GM18867 (cell line): Measurements from ENCODE around the gene ALDH3A1.

ENCODE experiments used
- ATAC-seq: cut with Tn5 transposase; IDR thresholded peaks from one replicate; pipeline ENCODE4 v1.9.1; 2021; ENCODE audit warnings: mild to moderate bottlenecking, moderate library complexity; ENCODE audit not compliant: unreplicated experiment

The ALDH3A1 gene

DNA sequence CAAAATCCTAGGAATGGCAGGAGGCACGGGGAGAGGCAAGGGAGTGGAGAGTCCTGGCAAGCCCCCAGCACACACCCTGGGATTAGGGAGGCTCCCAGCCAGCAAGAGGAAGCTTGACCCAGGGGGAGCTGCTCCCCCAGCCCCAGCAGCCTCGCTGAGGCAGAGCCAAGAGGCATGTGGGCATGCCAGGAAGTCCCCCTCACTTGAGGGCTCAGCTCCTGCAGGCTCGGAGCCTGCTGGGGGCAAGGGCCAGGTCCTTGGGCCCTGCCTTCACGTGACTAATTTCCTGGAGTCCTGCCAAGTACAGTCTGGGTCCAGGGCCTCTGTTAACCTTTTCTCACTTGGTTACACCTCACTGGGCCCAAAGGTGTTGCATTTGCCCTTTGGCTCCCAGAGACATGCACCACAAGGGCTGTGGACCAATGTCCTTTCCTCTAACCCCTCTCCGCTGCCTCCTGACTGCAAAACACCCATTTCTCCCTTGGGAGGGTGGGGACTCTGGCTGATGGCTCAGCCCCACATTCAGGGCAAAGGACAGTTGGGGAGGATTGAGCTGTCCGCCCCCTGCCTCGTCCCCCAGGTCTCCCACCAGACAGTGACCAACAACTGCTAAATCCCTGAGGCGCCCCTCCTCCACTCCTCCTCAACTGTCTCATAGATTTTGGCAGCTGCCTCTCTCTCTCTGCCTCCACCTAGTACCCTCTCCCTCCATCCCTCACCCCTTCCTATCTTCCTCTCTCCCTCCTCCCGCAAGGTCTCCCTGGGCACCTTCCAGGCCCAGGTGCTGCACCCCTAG, 27.3 kb downstream of the ALDH3A1 start:
- ATAC-seq, result no peak

DNA sequence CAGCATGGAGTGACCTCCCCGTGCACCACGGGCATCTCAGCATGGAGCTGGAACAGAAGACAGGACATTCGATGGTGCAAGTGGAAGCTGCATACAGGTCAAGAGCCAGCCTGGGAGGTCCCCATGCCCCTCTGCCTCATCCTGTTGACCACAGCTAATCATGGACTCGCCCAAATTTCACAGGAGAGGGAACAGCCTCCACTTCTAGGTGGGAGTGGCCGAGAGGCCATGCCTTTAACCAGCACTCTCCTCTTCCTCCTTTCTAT, 28.0 kb downstream of the ALDH3A1 start:
- no peak for ATAC-seq

DNA sequence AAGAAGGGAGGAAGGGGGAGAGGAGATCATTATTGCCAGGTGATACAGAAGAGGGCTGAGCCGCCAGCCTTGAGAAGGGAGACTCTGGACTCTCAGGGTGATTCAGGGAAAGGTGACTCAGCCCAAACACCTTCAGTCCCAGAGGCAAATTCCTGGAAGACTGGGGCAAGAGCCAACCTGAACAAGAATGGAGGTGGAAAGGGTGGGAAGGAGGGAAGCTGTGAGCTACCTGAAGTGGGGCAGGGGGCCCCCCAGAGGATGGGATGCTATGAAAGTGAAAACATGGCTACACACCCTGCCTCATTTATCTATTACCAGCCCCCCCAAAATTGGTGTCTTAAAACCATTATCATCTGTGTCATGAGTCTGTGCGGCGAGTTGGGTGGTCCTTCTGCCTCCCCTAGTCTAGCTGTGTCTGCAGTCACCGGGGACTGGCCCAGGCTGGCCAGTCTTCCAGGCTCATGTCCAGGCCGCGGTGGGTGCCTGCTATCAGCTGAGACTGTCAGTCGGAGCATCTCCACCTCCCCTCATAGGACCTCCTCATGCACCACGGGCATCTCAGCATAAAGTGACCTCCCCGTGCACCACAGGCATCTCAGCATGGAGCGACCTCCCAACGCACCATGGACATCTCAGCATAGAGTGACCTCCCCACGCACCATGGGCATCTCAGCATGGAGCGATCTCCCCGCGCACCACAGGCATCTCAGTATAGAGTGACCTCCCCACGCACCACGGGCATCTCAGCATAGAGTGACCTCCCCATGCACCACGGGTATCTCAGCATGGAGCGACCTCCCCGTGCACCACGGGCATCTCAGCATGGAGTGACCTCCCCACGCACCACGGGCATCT, 28.5 kb downstream of the ALDH3A1 start:
- ATAC-seq, result no peak

DNA sequence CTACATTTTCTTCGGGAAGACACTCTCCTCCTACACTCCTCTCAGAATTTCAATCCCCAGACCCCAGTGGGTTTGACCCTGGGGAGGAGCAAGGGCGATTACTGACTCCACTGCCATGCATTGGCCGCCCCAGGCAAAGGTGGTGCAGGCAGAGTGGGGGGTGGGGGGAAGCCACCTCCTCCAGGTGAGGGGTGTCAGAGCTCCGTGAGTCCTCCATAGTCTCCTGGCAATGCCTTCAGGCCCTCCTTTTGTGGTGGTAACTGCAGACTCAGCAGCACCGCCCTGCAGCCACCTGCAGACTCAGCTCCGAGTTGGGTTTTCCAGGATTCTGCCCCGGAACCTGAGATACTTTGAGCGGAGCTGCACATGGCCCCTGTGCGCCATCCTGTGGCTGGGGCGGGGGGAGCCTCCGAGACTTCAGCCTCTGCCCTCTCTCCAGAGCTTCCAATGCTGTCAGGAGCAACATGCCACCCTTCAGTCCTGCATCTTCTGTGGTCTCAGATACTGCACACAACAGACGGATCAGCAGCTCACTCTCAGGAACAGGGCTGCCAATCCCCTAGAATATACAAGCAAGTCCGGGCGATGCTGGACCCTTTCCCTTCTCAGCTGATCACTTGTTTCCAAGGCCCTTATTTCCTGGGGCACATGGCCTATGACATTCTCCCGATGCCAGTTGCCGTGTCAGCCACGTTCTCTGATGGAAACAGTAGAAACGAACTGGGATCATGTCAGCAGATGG, 29.3 kb downstream of the ALDH3A1 start:
- no peak for ATAC-seq

DNA sequence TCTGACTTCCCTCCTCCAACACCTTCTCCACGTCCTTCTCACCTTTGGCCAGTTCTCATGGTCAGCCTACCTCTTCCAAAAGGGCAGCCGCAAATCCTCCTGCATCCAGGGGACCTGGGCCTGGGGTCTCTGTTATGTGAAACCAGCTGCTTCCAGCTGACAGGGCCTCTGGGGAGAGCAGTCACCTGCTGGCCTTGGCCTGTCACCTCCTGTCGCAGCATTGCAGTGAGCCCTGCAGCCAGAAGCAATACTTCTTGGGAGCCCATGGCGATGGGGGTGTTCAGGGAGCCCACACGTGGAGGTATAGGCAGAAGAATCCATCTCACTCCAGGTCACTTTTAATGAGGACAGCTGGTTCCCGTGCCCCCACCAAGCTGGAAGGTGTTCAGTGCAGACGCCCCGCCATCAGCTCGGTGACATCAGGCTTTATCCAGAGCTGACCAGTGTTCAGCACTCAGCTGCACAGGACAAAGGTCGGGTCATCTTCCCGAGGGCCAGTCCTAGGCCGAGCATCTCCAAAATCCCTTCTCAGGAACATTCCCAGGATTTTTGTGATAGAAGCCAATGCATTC, 30.0 kb downstream of the ALDH3A1 start:
- no peak for ATAC-seq

DNA sequence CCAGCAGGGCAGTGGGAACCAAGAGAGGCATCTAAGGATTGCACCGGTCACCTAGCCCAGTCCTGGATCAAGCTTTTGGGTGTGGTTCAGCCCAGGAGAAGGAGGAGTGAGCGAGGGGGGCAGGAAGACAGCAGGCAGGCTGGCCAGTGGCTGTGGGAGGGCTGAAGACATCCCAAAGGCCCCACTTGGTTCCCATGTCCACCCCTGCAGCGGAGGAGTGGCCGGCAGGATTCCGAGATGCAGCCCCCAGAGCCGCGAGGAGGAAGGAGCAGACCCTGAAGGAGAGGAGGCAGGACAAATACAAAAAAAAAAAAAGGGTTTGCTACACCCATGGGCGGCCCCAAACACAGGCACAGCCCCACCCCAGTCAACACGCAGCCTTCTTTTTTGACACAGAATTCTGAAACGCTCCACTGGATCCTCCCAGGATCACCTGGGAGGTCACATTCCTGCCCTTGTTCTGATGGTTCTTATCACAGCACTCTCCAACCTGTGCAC, 30.6 kb downstream of the ALDH3A1 start:
- ATAC-seq, result no peak

DNA sequence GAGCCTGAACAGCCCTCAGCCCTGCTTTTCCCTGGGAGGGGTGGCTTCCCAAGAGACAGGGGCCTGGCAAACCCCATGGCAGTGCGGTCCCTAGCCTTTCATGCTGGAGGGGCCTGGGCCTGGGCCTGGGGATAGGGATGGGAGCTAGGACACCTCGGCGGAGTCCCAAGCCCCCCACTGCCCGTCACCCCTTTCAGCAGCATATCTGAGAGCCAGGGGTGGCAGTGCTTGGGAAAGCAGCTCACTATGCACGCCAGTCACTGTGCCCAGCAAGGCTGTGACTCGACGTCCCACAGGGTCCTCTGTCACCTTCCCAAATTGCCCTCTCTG, 31.1 kb downstream of the ALDH3A1 start:
- no peak for ATAC-seq

DNA sequence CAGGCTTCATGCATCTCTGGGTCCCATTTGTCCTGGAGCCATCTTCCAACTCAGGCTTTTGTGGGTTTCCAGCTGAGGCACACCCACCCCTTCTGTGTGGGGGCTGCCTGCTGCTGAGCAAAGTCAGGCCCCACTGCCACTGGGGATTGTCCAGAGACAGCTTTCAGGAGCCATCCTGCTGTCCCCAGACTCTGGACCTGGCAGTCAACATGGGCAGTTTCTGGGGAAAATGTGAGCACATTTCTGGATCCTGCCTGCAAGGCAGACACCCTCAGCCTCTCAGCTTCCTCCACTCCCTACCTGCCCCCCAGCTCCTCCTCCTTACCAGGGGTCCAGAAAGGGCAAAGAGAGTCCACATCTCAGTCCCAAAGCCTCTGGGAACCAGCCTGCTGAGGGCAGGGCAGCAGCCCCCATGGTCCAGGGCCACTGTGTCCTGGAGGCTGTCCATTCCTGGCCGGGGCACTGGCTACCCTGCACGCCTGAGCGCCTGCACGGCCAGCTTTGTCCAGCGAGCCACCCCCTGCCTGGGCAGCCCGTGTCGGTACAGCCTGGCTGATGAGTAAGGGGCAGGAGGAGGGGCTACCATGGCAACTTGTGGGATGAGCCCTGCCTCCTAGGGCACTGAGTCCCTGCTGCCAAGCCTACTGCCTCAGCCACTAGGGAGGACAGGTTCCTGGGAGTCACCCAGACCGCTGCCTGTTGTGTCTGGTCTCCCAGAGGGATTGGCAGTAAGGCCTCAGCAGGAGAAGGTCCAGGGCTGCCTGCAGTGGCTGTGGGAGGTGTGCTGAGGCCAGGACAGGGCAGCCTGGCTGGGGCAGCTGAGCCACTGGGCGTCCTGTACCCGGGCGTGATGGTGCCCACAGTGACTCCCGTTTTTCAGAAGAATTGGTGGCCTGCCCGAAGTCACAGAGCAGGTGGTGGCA, 31.7 kb downstream of the ALDH3A1 start, which contains the start of gene SLC47A2:
Gene SLC47A2, minus strand, starts transcription at position 477 of the 923 bp plus-strand sequence. Its CDS starts 29 bp downstream, at position 448.
- ATAC-seq, result no peak

DNA sequence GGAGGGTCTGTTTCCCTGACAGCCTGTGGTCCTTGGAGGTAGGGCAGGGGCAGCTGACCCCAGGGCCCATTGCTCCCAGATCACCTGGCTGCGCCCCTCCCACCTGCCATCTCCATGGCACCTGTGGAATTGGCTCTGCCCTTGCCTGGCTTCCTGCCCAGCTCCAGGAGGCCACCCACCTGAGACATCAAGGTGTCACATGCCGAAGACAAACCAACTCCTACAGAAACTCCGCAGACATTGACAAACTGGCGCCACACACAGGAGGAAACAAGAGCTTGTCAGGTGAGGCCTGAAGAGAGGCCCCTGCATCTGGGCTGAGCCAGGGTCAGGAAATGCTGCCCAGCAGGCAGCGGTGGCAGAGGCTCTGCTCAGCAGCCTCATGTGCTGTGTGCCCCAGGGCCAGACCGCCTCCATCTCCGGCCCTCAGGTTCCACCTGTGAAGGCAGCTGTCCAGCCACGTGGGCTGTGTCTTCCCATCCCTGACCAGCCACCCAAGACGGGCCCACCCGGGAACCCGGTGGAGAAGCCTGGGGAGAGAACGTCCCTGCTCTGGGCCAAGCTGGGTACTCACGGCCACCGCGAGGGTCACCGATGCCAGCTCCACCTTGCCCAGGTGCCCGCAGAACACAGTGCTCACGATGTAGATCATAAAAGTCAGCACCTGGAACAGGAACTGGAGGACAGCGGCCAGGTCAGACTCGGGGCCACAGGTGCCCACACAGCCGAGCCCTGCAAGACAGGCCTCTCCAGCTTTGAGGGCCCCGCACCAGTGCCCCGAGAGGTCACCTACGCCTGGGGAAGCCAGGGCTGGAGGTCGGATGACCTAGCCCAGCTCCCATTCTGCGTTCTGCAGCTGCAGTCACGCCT, 33.3 kb downstream of the ALDH3A1 start:
- ATAC-seq, result no peak

DNA sequence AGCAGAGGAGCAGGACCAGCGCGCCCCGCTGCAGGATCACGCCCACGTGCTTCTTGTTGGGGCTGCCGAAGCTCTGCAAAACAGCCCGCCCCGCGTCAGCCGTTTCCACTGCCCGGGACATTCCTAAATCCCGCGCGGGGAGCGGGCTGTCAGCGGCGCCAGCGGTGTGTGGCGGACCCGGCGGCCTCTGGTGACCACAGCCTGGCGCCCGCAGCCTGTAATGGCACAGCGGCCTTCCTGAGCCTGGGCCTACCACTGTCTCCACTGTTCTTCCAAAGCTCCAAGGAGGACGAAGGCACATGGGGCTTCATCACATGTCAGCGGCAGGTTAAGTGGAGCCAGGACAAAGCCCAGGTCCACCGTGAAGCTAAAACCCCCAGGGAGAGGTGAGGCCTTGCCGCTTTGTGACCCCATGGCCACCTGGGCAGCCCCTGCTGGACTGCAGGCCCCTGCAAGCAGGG, 34.2 kb downstream of the ALDH3A1 start:
- ATAC-seq, result no peak

DNA sequence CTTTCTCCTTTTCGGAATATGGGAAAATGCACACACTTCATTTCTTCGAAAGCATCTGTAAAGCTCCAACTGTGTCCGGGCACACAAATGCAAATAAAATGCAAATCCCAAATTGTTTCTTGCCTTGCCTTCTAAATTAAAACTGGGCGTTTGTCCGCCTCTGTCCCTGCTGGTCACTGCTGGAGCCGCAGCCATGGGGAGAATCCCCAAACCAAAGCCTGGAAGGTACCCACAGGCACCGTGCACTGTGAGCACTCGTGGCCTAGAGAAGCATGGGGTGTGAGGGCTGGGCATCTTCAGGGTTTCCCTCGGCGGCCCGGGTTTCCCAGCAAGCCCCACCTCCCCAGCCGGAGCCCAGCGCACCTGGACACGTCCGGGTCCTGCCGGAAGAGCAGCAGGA, 34.6 kb downstream of the ALDH3A1 start:
- ATAC-seq, result no peak

DNA sequence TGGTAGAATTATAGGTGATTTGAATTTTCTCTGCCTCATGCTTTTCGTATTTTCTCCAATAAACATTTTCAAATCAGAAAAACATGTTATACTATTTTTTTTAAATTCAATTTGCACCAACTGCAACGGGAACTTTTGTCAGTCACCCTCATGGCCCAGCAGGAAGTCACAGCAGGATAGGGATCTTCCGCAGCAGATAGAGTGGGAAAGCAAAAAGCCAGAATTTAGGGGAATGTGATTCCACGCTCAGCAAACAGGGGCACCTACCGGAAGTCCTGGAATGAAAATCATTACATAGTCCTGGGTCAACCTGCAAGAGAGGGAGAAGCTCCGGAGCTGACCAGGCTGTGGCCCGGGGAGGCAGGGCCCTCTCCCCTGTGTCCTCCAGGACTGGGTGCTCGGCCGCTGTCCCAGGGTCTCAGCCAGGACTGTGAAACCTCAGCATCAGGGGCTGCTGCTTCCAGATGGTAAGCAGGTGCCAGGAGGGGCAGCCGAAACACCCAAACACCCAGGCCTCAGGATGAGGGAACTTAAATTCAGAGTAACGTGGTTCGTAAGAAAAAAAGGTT, 35.6 kb downstream of the ALDH3A1 start:
- no peak for ATAC-seq

DNA sequence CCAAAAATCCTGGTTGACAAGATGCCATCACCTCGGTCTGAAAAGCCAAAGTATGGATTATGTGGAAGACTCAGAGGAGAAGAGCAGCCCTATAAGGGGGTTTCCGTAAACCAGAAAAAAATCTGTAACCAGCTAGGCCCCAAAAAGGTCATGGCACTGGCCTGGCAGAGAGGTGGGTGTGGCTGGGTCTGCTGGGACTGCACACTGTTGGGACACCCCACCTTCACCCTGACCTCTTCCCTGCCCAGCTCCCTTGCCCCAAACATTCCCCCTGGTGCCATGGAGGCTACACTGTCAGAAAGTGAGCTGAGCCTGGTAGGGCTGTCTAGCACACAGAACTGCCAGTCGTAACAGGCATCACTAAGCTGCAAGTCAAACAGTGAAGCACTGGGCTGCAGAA, 38.3 kb downstream of the ALDH3A1 start:
- no peak for ATAC-seq

DNA sequence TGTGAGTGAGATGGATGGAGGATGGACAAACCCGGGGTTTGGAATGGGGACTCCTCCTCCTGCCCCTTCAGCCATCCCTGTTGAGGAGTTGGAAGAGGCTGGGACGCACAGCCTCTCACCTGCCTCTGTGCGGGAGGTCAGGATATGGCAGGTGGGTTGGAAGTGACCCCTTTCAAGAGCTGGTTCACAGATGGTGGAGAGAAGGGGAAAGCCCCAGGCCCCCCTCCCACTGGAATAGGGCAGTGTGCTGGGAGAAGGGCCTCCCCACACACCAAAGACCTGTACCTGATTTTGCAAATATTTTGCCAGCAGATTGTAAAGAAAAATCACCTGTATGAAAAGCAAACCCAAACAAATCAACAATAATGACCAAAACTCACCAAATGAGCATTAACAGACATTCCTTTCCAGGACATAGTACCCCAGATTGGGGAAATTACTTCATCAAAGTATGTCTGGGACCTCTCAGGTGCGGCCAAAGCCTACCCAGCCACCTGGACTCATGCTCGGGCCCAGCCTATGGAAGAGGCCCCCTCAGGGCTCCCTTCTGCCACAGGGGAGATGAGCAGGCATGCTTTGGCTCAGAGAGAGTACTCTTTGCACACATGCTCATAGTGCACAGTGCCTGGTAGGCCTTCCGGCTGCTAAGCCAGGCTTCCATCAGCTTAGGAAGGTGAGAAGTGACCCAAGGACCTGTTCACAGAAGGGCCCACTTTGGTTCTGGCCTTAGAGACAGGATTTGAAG, 39.5 kb downstream of the ALDH3A1 start:
- no peak for ATAC-seq

DNA sequence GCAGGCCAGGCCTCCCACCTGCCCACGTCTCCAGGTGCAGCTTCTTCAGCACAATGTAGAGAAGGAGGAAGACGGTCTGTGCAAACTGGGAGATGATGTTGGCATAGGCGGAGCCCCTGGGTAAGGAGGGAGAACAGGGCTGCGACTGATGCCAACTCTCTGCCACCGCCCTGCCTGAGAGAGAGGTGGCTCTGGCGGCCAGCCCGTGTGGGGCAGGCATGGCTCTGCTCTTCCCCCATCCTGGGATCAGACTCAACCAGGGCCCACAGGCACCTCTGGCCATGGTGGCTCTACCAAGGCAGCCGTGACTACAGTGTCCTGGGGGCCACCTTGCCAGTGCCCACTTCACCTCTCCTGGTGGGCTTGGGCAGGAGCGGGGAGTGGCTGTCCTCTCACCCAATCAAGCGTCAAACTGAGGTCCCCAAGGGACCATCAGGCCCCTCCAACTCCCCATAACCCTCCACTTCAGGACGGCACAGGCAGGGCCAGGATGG, 40.3 kb downstream of the ALDH3A1 start:
- ATAC-seq, result no peak

DNA sequence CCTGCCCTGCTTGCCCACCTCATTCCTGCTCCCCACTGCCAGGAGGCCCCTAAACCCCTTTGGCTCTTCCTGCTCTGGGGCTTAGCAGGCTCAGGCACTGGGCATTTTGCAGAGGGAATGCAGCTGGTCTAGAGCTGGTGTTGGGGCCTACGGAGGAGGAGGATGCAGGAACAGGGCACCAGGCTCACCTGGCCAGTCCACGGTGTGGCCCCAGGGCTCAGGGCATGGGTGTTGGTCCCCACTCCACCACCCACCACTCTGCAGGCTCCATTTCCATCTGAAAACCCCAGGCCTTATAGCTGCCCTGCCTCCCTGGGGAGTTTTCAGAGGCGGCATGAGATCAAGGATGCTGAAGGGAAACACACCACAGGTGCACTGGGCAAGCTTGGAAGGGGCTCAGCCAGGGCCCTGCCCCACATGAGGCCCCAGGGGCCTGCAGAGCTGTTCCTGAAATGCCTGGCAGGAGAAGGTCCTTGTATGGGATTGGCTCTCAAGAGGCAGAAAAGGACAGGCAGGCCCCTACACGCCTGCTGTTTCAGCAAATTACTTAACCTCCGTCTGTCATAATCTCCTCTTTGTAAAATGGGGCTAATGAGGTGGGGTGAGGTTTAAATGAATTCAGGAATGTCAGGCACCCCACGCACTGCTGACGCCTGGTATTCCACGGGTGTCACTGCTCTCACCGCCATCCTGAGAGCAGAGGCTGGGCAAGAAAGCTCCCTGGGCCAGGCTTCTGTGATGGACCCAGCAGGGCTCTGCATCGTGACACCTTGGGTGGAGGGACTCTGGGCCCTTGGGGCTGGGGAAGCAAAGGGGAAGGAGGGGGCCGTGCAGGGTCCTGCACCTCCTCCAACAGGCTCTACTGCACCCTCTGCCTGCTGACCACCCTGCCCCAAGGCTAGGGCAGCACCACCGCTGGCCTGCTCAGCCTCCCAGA, 41.0 kb downstream of the ALDH3A1 start:
- ATAC-seq, result no peak
